Fibroblast of villous mesenchyme (primary cell): ENCODE data around the gene NMBR. TPM values are rescaled to one million over a fixed set of nuclear protein-coding genes. Genes with fewer than 3 reads are reported as not detected.
"Not testable (repeated sequence)": the region's sequence is repeated elsewhere in the genome, so short reads cannot be mapped to it uniquely, and the experiment has no call there.

Source experiments
- DNase-seq: peaks from one replicate; pipeline ENCODE4 v3.0.0-alpha.2; 2010; ENCODE audit warnings: low read depth
- H3K4me3 ChIP-seq: 2 replicates; pipeline ENCODE4 v1.5.1; 2011; ENCODE audit warnings: low read depth, mild to moderate bottlenecking, low read length
- total RNA-seq: library from RNA; depleted of rRNA; stranded (reverse); fragments of >200 nt; gene quantifications from 2 replicates; pipeline ENCODE4 v1.2.3, GENCODE V29; 2012
- TF ChIP-seq, protein P1 (sequence below): IDR thresholded peaks from 2 replicates; pipeline ENCODE4 v1.5.1; 2012; ENCODE audit warnings: low read depth, mild to moderate bottlenecking, low read length; ENCODE audit not compliant: insufficient read depth

The NMBR gene
- total RNA-seq, 1 donor, result not detected

DNA sequence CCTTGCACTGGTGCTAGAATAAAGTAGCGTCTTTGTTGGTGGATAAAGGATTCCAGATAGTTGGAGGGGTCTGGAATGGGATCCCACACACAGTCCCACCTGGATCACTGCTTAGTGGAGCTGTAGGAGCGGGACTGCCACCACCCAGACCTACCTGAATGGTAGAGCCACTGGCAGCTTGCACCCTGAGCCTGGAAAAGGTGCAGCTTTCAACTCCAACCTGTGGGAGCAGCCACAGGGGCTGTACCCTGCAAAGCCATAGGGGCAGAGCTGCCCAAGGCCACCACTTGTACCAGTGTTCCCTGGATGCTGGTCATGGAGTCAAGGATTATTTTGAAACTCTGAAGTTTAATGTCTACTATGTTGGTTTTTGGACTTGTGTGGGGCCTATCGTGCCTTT is 27.1 kb upstream of the NMBR start:
- TF ChIP-seq, protein P1, sequence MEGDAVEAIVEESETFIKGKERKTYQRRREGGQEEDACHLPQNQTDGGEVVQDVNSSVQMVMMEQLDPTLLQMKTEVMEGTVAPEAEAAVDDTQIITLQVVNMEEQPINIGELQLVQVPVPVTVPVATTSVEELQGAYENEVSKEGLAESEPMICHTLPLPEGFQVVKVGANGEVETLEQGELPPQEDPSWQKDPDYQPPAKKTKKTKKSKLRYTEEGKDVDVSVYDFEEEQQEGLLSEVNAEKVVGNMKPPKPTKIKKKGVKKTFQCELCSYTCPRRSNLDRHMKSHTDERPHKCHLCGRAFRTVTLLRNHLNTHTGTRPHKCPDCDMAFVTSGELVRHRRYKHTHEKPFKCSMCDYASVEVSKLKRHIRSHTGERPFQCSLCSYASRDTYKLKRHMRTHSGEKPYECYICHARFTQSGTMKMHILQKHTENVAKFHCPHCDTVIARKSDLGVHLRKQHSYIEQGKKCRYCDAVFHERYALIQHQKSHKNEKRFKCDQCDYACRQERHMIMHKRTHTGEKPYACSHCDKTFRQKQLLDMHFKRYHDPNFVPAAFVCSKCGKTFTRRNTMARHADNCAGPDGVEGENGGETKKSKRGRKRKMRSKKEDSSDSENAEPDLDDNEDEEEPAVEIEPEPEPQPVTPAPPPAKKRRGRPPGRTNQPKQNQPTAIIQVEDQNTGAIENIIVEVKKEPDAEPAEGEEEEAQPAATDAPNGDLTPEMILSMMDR, result no peak
- H3K4me3 ChIP-seq, result no peak overlapping the region
- DNase-seq, result no peak

DNA sequence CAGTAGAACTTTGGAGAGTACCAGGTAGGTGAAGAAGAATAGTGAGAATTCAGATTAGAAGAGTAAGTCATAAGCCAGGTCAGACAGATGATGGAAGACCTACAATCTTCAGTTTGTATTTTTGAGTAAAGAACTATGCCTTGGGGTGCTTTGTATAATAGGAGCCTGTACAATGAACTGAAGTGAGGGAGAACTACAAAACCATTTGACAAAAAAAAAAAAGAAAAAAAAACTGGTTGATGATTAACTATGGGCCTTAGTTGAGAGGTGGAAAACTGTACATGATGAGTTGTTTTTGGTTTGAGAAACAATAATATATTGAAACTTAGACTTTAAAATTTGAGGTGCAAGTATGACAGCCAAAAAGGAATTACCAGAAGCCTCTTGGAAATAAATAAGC is 25.8 kb upstream of the NMBR start:
- no peak overlapping the region for H3K4me3 ChIP-seq
- TF ChIP-seq, protein P1, result no peak
- DNase-seq, result no peak

DNA sequence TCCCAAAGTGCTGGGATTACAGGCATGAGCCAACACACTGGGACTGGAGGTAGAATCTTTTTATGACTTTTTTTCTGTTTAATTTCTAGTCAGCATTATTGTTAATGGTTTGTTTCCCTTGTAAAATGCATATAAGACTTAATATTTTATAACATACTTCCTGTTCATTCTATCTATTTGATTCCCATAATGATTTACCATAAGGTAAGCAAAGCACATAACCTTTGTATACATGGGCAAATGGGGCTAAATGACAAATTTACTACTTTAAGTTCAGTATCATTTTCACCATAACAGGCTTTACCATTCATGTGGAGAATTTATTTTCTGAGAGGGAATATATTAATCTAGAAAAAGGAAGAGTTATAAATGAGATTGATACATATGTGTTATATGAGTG is 24.4 kb upstream of the NMBR start:
- H3K4me3 ChIP-seq, result no peak overlapping the region
- TF ChIP-seq, protein P1, result no peak

DNA sequence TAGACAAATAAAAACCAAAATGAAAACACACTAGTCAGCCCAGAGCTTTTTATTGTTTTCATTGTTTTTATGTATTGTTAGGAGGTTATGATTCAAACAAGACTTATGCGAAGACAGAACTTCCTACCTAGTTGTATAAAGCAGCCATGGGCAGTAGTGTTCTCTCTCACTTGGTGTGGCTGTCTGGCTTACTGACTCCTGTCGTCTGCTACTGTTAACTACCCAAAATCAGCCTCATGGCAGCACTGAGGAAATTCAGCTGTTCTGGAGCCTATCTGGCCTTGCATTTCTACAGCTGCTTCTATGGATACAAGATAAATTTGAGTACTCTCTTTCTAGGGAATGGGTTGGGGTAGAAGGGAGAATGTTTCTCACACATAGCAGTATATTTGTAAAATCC is 20.6 kb upstream of the NMBR start:
- DNase-seq, result no peak
- H3K4me3 ChIP-seq, result no peak overlapping the region
- TF ChIP-seq, protein P1, result no peak

More for the DNA sequence above, 24.4 kb upstream of the NMBR start:
- DNase-seq, result no peak

DNA sequence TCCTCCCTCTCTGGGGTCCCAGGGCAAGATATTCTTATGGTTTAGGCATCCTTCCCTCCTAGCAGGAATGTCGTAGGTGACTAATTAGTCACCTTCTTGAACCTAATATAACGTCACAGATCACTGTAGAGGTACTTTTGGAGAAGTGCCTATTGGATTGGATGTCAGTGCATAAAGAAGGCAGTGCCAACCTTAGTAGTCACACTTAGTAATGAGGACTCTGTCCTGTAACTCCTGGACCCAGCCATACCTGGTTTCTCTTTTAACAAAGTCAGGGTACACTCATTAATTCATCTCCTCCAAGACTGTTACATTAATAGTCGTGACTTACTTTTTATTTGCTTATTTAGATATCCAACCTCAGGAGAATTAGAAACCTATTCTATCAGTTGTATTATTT is 20.1 kb upstream of the NMBR start:
- H3K4me3 ChIP-seq, result no peak overlapping the region
- TF ChIP-seq, protein P1, result no peak
- DNase-seq, result no peak

DNA sequence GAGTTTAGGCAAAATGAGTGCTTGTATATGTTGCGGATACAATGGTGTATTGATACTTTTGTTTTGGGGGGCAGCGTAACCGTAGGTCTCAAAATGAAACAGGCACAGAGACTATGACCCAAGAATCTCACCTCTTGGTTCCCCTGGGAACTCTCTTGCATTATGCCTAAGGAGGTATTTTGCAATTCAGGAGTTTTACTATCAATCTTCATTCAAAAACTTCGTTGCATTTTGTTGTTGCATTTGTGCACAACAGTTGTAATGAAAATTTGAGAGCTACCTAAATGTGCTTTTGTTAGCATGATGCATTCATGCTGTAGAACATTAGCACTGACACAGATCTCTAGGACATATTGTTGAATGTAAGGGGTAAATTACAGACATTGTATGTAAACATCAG is 18.3 kb upstream of the NMBR start:
- TF ChIP-seq, protein P1, result no peak
- DNase-seq, result peak; percentile 12
- H3K4me3 ChIP-seq, result no peak overlapping the region

DNA sequence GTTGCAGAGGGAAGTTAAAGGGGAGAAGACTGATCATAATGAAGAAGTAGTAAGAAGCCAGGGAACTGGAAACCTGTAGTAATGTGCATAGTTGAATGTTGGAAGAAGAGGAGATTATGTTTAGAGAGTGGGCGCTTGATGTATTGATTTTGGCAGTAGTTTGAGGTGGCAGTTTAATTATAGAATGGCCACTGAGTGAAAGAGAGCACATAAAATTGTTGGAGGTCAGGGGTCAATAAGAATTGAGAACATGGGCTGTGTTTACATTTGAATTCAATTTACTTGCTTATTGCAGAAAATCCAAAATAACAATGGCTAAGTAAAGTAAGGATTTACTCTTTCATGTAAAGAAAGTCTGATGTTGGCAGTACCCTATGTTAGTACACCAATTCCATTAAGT is 15.9 kb upstream of the NMBR start:
- no peak overlapping the region for H3K4me3 ChIP-seq
- no peak for DNase-seq
- TF ChIP-seq, protein P1, result no peak

DNA sequence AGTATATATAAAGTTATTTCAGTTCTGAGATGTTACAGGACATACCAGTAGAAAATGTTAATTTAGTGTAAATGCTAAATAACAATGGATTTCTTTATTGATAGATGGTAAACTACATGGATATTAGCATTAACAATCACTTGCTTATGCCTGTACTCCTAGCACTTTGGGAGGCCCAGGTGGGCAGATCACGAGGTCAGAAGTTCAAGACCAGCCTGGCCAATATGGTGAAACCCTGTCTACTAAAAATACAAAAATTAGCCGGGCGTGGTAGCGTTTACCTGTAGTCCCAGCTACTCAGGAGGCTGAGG is 9.8 kb upstream of the NMBR start:
- DNase-seq, H3K4me3 ChIP-seq: not testable (repeated sequence)
